ENCODE measurements around the gene PACSIN2. TPM values are rescaled to one million over a fixed set of nuclear protein-coding genes. Genes with fewer than 3 reads are reported as not detected.

Gene PACSIN2
- total RNA-seq, 1 experiment from 2014 or later, result 70.5 TPM

DNA sequence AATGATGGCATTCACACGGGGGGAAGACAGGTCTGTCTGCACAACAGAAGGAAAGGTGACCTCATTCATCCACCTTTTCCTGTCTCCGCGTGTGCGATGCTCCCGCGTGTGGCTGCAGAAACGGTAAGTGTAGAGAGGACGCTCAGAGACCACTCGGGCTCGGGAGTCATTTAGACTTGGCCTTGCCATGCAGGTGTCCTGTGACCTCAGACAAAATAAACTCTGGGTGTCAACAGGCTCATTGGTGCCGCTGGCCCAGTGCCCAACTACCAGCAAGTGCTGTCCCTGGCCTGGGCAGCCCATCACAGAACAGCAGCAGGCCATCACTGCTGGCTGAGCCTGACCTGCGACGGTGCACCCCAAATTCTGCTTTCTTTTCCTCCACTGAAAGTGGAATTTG is 109.7 kb downstream of the PACSIN2 start:
- H3K36me3 Mint-ChIP-seq, result no peaks in the 10 kb centered on the region
- DNase-seq (ENCODE audit: low spot score), result no peak

More for the DNA sequence above, 109.7 kb downstream of the PACSIN2 start:
- H3K27ac Mint-ChIP-seq, result peak overlapping the region; percentile 75; the same call in 1 of the 2 replicates
- H3K27me3 Mint-ChIP-seq (ENCODE audit: low read depth), result no peaks in the 10 kb centered on the region
- H3K9me3 Mint-ChIP-seq, result no peaks in the 10 kb centered on the region
- no peak for ATAC-seq
- no peak overlapping the region for H3K4me3 Mint-ChIP-seq
- peaks cover 9% of the 10 kb centered on the region for H3K4me1 Mint-ChIP-seq
- ChIA-PET POLR2A (no interaction called here), CTCF (interaction anchor here (1.1 to 3.0 kb wide), 3 partner anchors 37 to 155 kb away, joined by 4 to 26 read pairs (median 6); no protein-coding TSS in a partner anchor)
- TF ChIP-seq, protein P1, sequence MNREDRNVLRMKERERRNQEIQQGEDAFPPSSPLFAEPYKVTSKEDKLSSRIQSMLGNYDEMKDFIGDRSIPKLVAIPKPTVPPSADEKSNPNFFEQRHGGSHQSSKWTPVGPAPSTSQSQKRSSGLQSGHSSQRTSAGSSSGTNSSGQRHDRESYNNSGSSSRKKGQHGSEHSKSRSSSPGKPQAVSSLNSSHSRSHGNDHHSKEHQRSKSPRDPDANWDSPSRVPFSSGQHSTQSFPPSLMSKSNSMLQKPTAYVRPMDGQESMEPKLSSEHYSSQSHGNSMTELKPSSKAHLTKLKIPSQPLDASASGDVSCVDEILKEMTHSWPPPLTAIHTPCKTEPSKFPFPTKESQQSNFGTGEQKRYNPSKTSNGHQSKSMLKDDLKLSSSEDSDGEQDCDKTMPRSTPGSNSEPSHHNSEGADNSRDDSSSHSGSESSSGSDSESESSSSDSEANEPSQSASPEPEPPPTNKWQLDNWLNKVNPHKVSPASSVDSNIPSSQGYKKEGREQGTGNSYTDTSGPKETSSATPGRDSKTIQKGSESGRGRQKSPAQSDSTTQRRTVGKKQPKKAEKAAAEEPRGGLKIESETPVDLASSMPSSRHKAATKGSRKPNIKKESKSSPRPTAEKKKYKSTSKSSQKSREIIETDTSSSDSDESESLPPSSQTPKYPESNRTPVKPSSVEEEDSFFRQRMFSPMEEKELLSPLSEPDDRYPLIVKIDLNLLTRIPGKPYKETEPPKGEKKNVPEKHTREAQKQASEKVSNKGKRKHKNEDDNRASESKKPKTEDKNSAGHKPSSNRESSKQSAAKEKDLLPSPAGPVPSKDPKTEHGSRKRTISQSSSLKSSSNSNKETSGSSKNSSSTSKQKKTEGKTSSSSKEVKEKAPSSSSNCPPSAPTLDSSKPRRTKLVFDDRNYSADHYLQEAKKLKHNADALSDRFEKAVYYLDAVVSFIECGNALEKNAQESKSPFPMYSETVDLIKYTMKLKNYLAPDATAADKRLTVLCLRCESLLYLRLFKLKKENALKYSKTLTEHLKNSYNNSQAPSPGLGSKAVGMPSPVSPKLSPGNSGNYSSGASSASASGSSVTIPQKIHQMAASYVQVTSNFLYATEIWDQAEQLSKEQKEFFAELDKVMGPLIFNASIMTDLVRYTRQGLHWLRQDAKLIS (CRISPR knock-in tag; IDR thresholded peaks at IDR 0.05; ENCODE audit: borderline replicate concordance), result no peak
- TF ChIP-seq OVOL2 (CRISPR knock-in tag; IDR thresholded peaks at IDR 0.05; ENCODE audit: borderline replicate concordance) (no peak), PRRX2 (CRISPR knock-in tag; IDR thresholded peaks at IDR 0.05) (no peak), MYBL2 (CRISPR knock-in tag; IDR thresholded peaks at IDR 0.05) (no peak), NFATC4 (CRISPR knock-in tag; IDR thresholded peaks at IDR 0.05) (no peak), FOXP1 (CRISPR knock-in tag; IDR thresholded peaks at IDR 0.05; ENCODE audit: borderline replicate concordance) (no peak), CREM (CRISPR knock-in tag; IDR thresholded peaks at IDR 0.05) (no peak)
- TF ChIP-seq, protein P2, sequence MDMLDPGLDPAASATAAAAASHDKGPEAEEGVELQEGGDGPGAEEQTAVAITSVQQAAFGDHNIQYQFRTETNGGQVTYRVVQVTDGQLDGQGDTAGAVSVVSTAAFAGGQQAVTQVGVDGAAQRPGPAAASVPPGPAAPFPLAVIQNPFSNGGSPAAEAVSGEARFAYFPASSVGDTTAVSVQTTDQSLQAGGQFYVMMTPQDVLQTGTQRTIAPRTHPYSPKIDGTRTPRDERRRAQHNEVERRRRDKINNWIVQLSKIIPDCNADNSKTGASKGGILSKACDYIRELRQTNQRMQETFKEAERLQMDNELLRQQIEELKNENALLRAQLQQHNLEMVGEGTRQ (CRISPR knock-in tag; IDR thresholded peaks at IDR 0.05), result no peak
- TF ChIP-seq, protein P3, sequence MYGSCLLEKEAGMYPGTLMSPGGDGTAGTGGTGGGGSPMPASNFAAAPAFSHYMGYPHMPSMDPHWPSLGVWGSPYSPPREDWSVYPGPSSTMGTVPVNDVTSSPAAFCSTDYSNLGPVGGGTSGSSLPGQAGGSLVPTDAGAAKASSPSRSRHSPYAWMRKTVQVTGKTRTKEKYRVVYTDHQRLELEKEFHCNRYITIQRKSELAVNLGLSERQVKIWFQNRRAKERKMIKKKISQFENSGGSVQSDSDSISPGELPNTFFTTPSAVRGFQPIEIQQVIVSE (CRISPR knock-in tag; IDR thresholded peaks at IDR 0.05; ENCODE audit: borderline replicate concordance), result no peak
- TF ChIP-seq, protein P4, sequence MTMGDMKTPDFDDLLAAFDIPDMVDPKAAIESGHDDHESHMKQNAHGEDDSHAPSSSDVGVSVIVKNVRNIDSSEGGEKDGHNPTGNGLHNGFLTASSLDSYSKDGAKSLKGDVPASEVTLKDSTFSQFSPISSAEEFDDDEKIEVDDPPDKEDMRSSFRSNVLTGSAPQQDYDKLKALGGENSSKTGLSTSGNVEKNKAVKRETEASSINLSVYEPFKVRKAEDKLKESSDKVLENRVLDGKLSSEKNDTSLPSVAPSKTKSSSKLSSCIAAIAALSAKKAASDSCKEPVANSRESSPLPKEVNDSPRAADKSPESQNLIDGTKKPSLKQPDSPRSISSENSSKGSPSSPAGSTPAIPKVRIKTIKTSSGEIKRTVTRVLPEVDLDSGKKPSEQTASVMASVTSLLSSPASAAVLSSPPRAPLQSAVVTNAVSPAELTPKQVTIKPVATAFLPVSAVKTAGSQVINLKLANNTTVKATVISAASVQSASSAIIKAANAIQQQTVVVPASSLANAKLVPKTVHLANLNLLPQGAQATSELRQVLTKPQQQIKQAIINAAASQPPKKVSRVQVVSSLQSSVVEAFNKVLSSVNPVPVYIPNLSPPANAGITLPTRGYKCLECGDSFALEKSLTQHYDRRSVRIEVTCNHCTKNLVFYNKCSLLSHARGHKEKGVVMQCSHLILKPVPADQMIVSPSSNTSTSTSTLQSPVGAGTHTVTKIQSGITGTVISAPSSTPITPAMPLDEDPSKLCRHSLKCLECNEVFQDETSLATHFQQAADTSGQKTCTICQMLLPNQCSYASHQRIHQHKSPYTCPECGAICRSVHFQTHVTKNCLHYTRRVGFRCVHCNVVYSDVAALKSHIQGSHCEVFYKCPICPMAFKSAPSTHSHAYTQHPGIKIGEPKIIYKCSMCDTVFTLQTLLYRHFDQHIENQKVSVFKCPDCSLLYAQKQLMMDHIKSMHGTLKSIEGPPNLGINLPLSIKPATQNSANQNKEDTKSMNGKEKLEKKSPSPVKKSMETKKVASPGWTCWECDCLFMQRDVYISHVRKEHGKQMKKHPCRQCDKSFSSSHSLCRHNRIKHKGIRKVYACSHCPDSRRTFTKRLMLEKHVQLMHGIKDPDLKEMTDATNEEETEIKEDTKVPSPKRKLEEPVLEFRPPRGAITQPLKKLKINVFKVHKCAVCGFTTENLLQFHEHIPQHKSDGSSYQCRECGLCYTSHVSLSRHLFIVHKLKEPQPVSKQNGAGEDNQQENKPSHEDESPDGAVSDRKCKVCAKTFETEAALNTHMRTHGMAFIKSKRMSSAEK (CRISPR knock-in tag; IDR thresholded peaks at IDR 0.05; ENCODE audit: borderline replicate concordance), result no peak
- TF ChIP-seq, protein P5, sequence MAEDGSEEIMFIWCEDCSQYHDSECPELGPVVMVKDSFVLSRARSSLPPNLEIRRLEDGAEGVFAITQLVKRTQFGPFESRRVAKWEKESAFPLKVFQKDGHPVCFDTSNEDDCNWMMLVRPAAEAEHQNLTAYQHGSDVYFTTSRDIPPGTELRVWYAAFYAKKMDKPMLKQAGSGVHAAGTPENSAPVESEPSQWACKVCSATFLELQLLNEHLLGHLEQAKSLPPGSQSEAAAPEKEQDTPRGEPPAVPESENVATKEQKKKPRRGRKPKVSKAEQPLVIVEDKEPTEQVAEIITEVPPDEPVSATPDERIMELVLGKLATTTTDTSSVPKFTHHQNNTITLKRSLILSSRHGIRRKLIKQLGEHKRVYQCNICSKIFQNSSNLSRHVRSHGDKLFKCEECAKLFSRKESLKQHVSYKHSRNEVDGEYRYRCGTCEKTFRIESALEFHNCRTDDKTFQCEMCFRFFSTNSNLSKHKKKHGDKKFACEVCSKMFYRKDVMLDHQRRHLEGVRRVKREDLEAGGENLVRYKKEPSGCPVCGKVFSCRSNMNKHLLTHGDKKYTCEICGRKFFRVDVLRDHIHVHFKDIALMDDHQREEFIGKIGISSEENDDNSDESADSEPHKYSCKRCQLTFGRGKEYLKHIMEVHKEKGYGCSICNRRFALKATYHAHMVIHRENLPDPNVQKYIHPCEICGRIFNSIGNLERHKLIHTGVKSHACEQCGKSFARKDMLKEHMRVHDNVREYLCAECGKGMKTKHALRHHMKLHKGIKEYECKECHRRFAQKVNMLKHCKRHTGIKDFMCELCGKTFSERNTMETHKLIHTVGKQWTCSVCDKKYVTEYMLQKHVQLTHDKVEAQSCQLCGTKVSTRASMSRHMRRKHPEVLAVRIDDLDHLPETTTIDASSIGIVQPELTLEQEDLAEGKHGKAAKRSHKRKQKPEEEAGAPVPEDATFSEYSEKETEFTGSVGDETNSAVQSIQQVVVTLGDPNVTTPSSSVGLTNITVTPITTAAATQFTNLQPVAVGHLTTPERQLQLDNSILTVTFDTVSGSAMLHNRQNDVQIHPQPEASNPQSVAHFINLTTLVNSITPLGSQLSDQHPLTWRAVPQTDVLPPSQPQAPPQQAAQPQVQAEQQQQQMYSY (CRISPR knock-in tag; IDR thresholded peaks at IDR 0.05), result no peak
- TF ChIP-seq, protein P6, sequence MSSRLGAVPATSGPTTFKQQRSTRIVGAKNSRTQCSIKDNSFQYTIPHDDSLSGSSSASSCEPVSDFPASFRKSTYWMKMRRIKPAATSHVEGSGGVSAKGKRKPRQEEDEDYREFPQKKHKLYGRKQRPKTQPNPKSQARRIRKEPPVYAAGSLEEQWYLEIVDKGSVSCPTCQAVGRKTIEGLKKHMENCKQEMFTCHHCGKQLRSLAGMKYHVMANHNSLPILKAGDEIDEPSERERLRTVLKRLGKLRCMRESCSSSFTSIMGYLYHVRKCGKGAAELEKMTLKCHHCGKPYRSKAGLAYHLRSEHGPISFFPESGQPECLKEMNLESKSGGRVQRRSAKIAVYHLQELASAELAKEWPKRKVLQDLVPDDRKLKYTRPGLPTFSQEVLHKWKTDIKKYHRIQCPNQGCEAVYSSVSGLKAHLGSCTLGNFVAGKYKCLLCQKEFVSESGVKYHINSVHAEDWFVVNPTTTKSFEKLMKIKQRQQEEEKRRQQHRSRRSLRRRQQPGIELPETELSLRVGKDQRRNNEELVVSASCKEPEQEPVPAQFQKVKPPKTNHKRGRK (CRISPR knock-in tag; IDR thresholded peaks at IDR 0.05; ENCODE audit: borderline replicate concordance), result no peak
